ENCODE results near the gene PCIF1.

PCIF1 gene

DNA sequence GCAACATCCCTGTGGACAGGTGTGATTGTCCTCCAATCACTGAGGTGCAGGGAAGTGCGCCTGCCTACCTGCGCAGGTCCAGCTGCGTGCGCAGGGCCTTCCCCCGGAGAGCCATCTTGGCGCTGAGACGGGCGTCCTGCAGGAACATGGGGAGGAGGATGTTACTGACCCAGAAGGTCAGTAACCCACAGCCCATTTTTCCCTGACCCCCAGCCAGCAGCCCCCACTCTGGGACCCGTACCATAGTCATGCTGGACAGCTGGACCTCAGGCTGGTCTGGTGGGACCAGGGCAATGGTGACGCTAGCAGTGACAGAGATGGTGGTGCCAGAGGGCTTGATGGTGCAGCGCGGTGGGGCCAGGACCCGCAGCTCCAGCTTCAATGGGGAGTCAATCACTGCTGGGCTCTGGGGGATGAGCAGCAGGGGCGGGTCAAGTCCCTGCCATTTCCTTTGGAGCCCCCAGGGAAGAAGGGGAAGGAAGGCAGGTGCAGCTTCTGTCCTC is 32.2 kb upstream of the PCIF1 start:
- peaks cover 0 to 8% of the 10 kb centered on the region in 2 experiments for H3K4me1 ChIP-seq (ENCODE audit: control insufficient read depth in 1 of 2, insufficient read depth in 1 of 2, low read depth in 1 of 2, low read length in 1 of 2)
- H3K36me3 ChIP-seq: peaks cover 29% of the 10 kb centered on the region
- TF ChIP-seq, protein P1, sequence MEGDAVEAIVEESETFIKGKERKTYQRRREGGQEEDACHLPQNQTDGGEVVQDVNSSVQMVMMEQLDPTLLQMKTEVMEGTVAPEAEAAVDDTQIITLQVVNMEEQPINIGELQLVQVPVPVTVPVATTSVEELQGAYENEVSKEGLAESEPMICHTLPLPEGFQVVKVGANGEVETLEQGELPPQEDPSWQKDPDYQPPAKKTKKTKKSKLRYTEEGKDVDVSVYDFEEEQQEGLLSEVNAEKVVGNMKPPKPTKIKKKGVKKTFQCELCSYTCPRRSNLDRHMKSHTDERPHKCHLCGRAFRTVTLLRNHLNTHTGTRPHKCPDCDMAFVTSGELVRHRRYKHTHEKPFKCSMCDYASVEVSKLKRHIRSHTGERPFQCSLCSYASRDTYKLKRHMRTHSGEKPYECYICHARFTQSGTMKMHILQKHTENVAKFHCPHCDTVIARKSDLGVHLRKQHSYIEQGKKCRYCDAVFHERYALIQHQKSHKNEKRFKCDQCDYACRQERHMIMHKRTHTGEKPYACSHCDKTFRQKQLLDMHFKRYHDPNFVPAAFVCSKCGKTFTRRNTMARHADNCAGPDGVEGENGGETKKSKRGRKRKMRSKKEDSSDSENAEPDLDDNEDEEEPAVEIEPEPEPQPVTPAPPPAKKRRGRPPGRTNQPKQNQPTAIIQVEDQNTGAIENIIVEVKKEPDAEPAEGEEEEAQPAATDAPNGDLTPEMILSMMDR (IDR thresholded peaks at IDR 0.05): no peak
- no peaks in the 10 kb centered on the region for H3K27me3 ChIP-seq
- H3K9me3 ChIP-seq: no peaks in the 10 kb centered on the region
- no peak overlapping the region for H3K27ac ChIP-seq
- no peak overlapping the region for H3K4me3 ChIP-seq (ENCODE audit: low read depth in 1 of 2, low read length in 1 of 2)

DNA sequence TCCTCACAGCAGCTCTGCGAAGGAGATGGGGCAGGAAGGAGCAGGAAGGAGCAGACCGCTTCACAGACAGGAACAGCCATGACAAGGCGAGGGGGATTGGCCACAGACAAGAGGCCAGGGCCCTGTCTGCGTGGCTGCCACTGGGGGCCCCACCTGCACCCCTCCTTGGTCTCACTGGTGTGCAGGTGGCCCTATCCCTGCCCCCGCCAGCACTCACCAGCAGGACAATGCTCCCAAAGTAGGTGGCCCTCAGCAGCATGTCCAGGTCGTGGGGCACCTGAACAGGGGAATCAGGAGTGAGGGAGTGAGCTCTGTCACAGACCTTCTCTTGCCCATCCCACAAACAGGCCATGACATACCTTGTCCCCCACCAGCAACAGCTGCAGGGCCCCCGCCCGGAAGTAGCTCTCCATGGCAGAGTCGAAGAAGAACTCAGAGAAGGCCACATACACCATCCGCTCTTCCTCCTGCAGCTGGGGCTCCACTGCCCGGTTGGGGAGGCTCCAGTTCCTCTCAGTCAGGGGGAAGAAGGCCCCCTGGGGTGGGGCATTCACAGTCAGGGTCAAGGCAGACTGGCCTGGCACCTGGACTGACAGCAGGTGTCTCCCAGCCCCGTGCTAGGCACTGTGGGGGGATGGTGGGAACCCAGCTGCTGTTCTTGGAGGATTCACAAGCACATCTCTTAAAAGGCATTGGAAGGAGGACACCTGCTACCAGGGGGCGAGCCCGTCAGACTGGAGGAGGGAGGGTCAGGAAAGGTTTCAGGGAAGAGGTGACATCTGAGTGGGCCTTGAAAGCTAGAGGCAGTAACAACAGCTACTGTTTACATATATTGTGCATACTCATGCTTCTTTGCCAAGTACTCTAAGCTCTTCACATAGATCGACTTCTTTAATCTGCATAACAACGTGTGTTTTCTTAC is 29.6 kb upstream of the PCIF1 start:
- Histone ChIP-seq H3K27ac (no peak overlapping the region), H3K4me1 (ENCODE audit: control insufficient read depth in 1 of 2, insufficient read depth in 1 of 2, low read depth in 1 of 2, low read length in 1 of 2) (peaks cover 2 to 11% of the 10 kb centered on the region in 2 experiments), H3K9me3 (no peaks in the 10 kb centered on the region), H3K36me3 (peaks cover 3% of the 10 kb centered on the region), H3K4me3 (ENCODE audit: low read depth in 1 of 2, low read length in 1 of 2) (no peak overlapping the region), H3K27me3 (no peaks in the 10 kb centered on the region)
- TF ChIP-seq, protein P1 (IDR thresholded peaks at IDR 0.05): no peak

DNA sequence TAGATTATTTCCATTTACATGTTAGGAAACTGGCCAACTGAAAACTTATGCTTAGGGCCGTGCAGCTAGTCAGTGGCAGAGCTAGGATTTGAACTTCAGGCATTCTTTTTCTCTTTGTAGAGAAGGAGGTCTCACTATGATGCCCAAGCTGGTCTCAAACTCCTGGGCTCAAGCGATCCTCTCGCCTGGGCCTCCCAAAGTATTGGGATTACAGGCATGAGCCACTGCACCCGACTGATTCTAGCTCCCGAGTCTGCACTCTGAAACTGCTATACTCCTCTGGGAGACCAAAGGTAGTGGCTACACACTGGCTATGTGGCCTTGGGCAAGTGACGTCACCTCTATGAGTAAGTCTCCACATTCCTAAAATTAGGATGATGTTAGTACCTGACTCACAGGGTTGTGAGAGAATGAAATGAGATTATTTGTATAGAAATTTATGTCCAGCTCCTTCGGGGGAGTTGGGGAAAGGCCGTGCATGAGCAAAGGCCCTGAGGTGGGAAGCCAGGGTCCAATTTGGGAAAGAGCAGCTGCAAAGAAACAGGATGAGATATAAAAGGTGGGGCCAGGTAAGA is 28.9 kb upstream of the PCIF1 start:
- H3K9me3 ChIP-seq: no peaks in the 10 kb centered on the region
- TF ChIP-seq, protein P1 (IDR thresholded peaks at IDR 0.05): no peak
- peaks cover 9 to 17% of the 10 kb centered on the region in 2 experiments for H3K4me1 ChIP-seq (ENCODE audit: control insufficient read depth in 1 of 2, insufficient read depth in 1 of 2, low read depth in 1 of 2, low read length in 1 of 2)
- H3K36me3 ChIP-seq: peaks cover 3% of the 10 kb centered on the region
- H3K27me3 ChIP-seq: no peaks in the 10 kb centered on the region
- H3K27ac ChIP-seq: no peak overlapping the region
- no peak overlapping the region for H3K4me3 ChIP-seq (ENCODE audit: low read depth in 1 of 2, low read length in 1 of 2)

DNA sequence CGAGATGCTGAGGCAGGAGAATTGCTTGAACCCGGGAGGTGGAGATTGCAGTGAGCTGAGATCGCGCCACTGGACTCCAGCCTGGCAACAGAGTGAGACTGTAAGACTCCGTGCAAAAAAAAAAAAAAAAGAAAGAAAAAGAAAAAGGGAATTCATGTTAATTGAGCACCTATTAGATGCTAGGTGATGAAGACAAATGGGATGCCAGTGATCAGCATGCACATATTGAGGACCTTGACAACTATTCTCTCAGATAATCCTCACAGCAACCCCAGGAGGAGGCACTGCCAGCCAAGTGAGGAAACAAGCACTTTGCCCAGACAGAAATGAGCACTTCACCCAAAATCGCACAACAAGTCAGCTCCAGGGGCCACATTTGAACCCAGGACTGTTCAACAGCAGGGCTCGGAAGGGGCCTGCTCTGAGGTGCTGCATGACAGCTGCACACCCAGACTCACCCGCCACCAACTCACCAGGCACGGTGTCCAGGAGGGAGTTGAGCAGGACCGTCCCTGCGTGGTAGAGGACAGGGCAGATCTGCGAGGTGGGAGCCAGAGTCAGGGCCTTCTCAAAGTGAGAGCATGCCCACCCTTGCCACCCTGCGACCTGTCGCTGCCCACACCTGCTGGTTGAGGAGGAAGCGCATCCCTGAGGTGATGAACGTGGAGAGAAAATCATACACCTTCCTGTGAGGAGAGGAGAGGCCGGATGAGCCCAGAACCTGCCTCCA is 27.1 kb upstream of the PCIF1 start:
- no peaks in the 10 kb centered on the region for H3K9me3 ChIP-seq
- H3K27me3 ChIP-seq: peaks cover 13% of the 10 kb centered on the region
- H3K36me3 ChIP-seq: peaks cover 3% of the 10 kb centered on the region
- peaks cover 27 to 35% of the 10 kb centered on the region in 2 experiments for H3K4me1 ChIP-seq (ENCODE audit: control insufficient read depth in 1 of 2, insufficient read depth in 1 of 2, low read depth in 1 of 2, low read length in 1 of 2)
- no peak overlapping the region for H3K4me3 ChIP-seq (ENCODE audit: low read depth in 1 of 2, low read length in 1 of 2)
- TF ChIP-seq, protein P1 (IDR thresholded peaks at IDR 0.05): no peak
- H3K27ac ChIP-seq: no peak overlapping the region

DNA sequence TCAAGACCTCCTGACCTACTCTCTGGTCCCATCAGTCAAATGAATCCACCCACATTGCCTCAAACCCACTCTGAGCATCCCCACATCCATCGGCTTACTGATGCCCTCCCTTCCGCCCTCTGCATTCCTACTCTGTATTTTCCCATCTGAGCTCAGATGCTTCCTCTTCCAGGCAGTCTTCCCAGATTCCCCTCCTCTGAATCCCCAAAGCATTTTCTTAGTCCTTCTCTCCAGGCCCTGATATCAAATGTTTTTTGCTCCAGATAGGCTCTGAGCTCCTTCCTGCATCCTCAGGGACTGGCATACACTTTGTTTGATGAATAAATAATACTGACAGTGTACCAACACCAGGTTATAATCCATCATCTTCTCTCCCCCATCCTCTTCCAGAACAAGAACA is 26.4 kb upstream of the PCIF1 start:
- no peak overlapping the region for H3K4me3 ChIP-seq (ENCODE audit: low read depth in 1 of 2, low read length in 1 of 2)
- H3K27me3 ChIP-seq: peaks cover 20% of the 10 kb centered on the region
- H3K9me3 ChIP-seq: no peaks in the 10 kb centered on the region
- H3K27ac ChIP-seq: no peak overlapping the region
- TF ChIP-seq, protein P1 (IDR thresholded peaks at IDR 0.05): no peak
- peaks cover 28 to 35% of the 10 kb centered on the region in 2 experiments for H3K4me1 ChIP-seq (ENCODE audit: control insufficient read depth in 1 of 2, insufficient read depth in 1 of 2, low read depth in 1 of 2, low read length in 1 of 2)
- H3K36me3 ChIP-seq: peaks cover 3% of the 10 kb centered on the region
